Stimulated activated CD8-positive, alpha-beta memory T cell treated with anti-CD3 and anti-CD28 coated beads, Interleukin-2, amount 100 ng/mL, for 1 hour (primary cell): ENCODE data around the gene DZIP1L.
"Not testable (repeated sequence)": the region's sequence is repeated elsewhere in the genome, so short reads cannot be mapped to it uniquely, and the experiment has no call there.

ENCODE experiments used
- DNase-seq, 2 donors: peaks; one replicate each; pipeline ENCODE4 v3.0.0-alpha.2; 2020; ENCODE audit warnings: low read depth in 2 of 2

DZIP1L gene

GRCh38 chr3:138114431-138114918, 933 bp downstream of the DZIP1L start:
- DNase-seq: no peak

GRCh38 chr3:138113326-138113725, 2.1 kb downstream of the DZIP1L start:
- DNase-seq: no peak

GRCh38 chr3:138112362-138112761, 3.0 kb downstream of the DZIP1L start:
- DNase-seq: no peak

- no peak for DNase-seq
Observed at GRCh38 chr3:138105598-138105997, 9.8 kb downstream of the DZIP1L start.

- DNase-seq: no peak
Observed at GRCh38 chr3:138103466-138103865, 11.9 kb downstream of the DZIP1L start.

- not testable (repeated sequence) for DNase-seq
Observed at GRCh38 chr3:138101351-138101940, 14.0 kb downstream of the DZIP1L start.

GRCh38 chr3:138099417-138099816, 16.0 kb downstream of the DZIP1L start:
- no peak for DNase-seq

GRCh38 chr3:138097192-138098172, 17.9 kb downstream of the DZIP1L start:
- no peak for DNase-seq

GRCh38 chr3:138093721-138094120, 21.7 kb downstream of the DZIP1L start:
- no peak for DNase-seq

GRCh38 chr3:138092023-138092422, 23.4 kb downstream of the DZIP1L start:
- DNase-seq: no peak

- DNase-seq: no peak
Observed at GRCh38 chr3:138089091-138089490, 26.3 kb downstream of the DZIP1L start.

GRCh38 chr3:138085745-138086144, 29.7 kb downstream of the DZIP1L start:
- DNase-seq: not testable (repeated sequence)

- DNase-seq: no peak
Observed at GRCh38 chr3:138084196-138084595, 31.2 kb downstream of the DZIP1L start.

- no peak for DNase-seq
Observed at GRCh38 chr3:138082992-138083386, 32.4 kb downstream of the DZIP1L start.

- no peak for DNase-seq
Observed at GRCh38 chr3:138082085-138082991, 33.1 kb downstream of the DZIP1L start.

- no peak for DNase-seq
Observed at GRCh38 chr3:138081371-138082084, 33.9 kb downstream of the DZIP1L start.

GRCh38 chr3:138079901-138080300, 35.5 kb downstream of the DZIP1L start:
- no peak for DNase-seq

GRCh38 chr3:138078901-138079344, 36.5 kb downstream of the DZIP1L start:
- no peak for DNase-seq

GRCh38 chr3:138078096-138078495, 37.3 kb downstream of the DZIP1L start:
- DNase-seq: no peak

GRCh38 chr3:138072796-138073195, 42.6 kb downstream of the DZIP1L start:
- DNase-seq: no peak

- no peak for DNase-seq
Observed at GRCh38 chr3:138070006-138070405, 45.4 kb downstream of the DZIP1L start.
